ENCODE data around the gene ATP2A1. TPM values are rescaled to one million over a fixed set of nuclear protein-coding genes. Genes with fewer than 3 reads are reported as not detected.

ATP2A1 gene
- polyA plus RNA-seq, 1 donor (not counting 4 experiments of a cell fraction or from before 2014, with no cell fraction given) = 0.12 TPM

DNA sequence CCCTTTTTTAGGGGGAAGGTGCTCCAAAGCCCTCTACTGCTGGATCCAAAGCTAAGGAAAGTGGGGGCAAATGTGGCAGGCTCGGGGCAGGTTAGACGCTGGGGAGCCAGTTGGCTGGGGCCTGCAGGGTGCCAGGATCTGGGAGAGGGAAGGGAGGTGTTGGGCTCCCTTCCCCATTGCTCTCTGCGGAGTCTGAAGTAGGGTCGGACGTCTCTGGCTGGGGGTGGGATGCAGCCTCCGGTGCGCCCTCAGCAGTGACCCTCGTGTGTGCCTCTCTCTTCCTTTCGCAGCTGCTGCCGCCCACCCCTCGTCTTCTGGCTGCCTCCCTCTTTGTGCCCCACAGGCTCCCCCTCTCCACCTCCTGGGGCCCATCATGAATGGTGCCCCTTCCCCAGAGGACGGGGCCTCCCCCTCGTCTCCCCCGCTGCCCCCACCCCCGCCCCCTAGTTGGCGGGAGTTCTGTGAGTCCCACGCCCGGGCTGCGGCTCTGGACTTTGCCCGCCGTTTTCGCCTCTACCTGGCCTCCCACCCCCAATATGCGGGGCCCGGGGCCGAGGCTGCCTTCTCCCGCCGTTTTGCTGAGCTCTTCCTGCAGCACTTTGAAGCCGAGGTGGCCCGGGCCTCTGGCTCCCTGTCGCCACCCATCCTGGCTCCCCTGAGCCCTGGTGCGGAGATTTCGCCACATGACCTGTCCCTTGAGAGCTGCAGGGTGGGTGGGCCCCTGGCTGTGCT lies 12.4 kb upstream of the ATP2A1 start:
- no peak for FAIRE-seq
- dilution Hi-C loops (cut with MboI; ENCODE audit: extremely low pct_ligation_motif_present, low sequenced_read_pairs) = no loop called here
- Histone ChIP-seq H2AFZ (ENCODE audit: control insufficient read depth, low read length) (no peak overlapping the region), H3K36me3 (ENCODE audit: control insufficient read depth in 2 of 2, extremely low read depth in 1 of 2, insufficient read depth in 2 of 2, low read length in 2 of 2) (peaks cover 14 to 31% of the 10 kb centered on the region in 2 experiments), H3K9me3 (ENCODE audit: control insufficient read depth, low read depth, low read length) (no peaks in the 10 kb centered on the region), H3K4me3 (ENCODE audit: control insufficient read depth in 2 of 3, extremely low read depth in 1 of 3, insufficient read depth in 2 of 3, low read depth in 1 of 3, low read length in 3 of 3) (no peak overlapping the region), H3K9ac (ENCODE audit: control insufficient read depth, extremely low read depth, insufficient read depth, low read length) (no peak overlapping the region), H3K27me3 (ENCODE audit: control insufficient read depth, extremely low read depth, insufficient read depth, low read length) (no peaks in the 10 kb centered on the region), H4K20me1 (ENCODE audit: control insufficient read depth, extremely low read depth, insufficient read depth, low read length) (no peaks in the 10 kb centered on the region), H3K79me2 (ENCODE audit: control insufficient read depth, insufficient read depth, low read length) (peaks cover 42% of the 10 kb centered on the region), H3K4me1 (ENCODE audit: control insufficient read depth, extremely low read depth, insufficient read depth, low read length) (peaks cover 9% of the 10 kb centered on the region), H3K27ac (ENCODE audit: control insufficient read depth, insufficient read depth, low read length) (no peak overlapping the region), H3K4me2 (ENCODE audit: control insufficient read depth, extremely low read depth, insufficient read depth, low read depth, low read length) (no peak overlapping the region), H3K9me1 (ENCODE audit: control insufficient read depth, extremely low read depth, insufficient read depth, low read length) (no peaks in the 10 kb centered on the region)
- TF ChIP-seq, protein P1, sequence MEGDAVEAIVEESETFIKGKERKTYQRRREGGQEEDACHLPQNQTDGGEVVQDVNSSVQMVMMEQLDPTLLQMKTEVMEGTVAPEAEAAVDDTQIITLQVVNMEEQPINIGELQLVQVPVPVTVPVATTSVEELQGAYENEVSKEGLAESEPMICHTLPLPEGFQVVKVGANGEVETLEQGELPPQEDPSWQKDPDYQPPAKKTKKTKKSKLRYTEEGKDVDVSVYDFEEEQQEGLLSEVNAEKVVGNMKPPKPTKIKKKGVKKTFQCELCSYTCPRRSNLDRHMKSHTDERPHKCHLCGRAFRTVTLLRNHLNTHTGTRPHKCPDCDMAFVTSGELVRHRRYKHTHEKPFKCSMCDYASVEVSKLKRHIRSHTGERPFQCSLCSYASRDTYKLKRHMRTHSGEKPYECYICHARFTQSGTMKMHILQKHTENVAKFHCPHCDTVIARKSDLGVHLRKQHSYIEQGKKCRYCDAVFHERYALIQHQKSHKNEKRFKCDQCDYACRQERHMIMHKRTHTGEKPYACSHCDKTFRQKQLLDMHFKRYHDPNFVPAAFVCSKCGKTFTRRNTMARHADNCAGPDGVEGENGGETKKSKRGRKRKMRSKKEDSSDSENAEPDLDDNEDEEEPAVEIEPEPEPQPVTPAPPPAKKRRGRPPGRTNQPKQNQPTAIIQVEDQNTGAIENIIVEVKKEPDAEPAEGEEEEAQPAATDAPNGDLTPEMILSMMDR (optimal IDR thresholded peaks at IDR 0.05 in 1 of 3, IDR thresholded peaks at IDR 0.05 in 1 of 3, conservative IDR thresholded peaks at IDR 0.05 in 1 of 3; ENCODE audit: extremely low read depth in 1 of 3, insufficient read depth in 2 of 3, low read length in 3 of 3) = no peak
- TF ChIP-seq EZH2 (IDR thresholded peaks at IDR 0.05; ENCODE audit: low read length) = no peak
- no peak for DNase-seq (ENCODE audit: low read depth, low spot score)

DNA sequence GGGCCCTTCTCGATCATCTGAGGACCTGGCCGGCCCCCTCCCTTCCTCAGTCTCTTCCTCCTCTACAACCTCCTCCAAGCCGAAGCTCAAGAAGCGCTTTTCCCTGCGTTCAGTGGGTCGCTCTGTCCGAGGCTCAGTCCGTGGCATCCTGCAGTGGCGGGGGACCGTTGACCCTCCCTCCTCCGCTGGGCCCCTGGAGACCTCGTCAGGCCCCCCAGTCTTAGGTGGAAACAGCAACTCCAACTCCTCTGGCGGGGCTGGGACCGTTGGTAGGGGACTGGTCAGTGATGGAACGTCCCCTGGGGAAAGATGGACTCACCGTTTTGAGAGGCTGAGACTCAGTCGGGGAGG lies 11.9 kb upstream of the ATP2A1 start:
- FAIRE-seq = no peak
- TF ChIP-seq, protein P1 (optimal IDR thresholded peaks at IDR 0.05 in 1 of 3, IDR thresholded peaks at IDR 0.05 in 1 of 3, conservative IDR thresholded peaks at IDR 0.05 in 1 of 3; ENCODE audit: extremely low read depth in 1 of 3, insufficient read depth in 2 of 3, low read length in 3 of 3) = no peak
- TF ChIP-seq EZH2 (IDR thresholded peaks at IDR 0.05; ENCODE audit: low read length) = no peak
- H4K20me1 ChIP-seq (ENCODE audit: control insufficient read depth, extremely low read depth, insufficient read depth, low read length) = no peaks in the 10 kb centered on the region
- dilution Hi-C loops (cut with MboI; ENCODE audit: extremely low pct_ligation_motif_present, low sequenced_read_pairs) = no loop called here
- H3K9me3 ChIP-seq (ENCODE audit: control insufficient read depth, low read depth, low read length) = no peaks in the 10 kb centered on the region
- H3K27me3 ChIP-seq (ENCODE audit: control insufficient read depth, extremely low read depth, insufficient read depth, low read length) = no peaks in the 10 kb centered on the region
- H3K4me2 ChIP-seq (ENCODE audit: control insufficient read depth, extremely low read depth, insufficient read depth, low read depth, low read length) = no peak overlapping the region
- no peak for DNase-seq (ENCODE audit: low read depth, low spot score)
- no peak overlapping the region for H3K27ac ChIP-seq (ENCODE audit: control insufficient read depth, insufficient read depth, low read length)
- H2AFZ ChIP-seq (ENCODE audit: control insufficient read depth, low read length) = no peak overlapping the region
- H3K9me1 ChIP-seq (ENCODE audit: control insufficient read depth, extremely low read depth, insufficient read depth, low read length) = no peaks in the 10 kb centered on the region
- H3K4me1 ChIP-seq (ENCODE audit: control insufficient read depth, extremely low read depth, insufficient read depth, low read length) = peaks cover 9% of the 10 kb centered on the region
- H3K9ac ChIP-seq (ENCODE audit: control insufficient read depth, extremely low read depth, insufficient read depth, low read length) = no peak overlapping the region
- peaks cover 17 to 31% of the 10 kb centered on the region in 2 experiments for H3K36me3 ChIP-seq (ENCODE audit: control insufficient read depth in 2 of 2, extremely low read depth in 1 of 2, insufficient read depth in 2 of 2, low read length in 2 of 2)
- no peak overlapping the region for H3K4me3 ChIP-seq (ENCODE audit: control insufficient read depth in 2 of 3, extremely low read depth in 1 of 3, insufficient read depth in 2 of 3, low read depth in 1 of 3, low read length in 3 of 3)
- peaks cover 42% of the 10 kb centered on the region for H3K79me2 ChIP-seq (ENCODE audit: control insufficient read depth, insufficient read depth, low read length)
